Kidney tubule cell (primary cell): Measurements from ENCODE around the gene C17orf58.
"Not testable (repeated sequence)": the region's sequence is repeated elsewhere in the genome, so short reads cannot be mapped to it uniquely, and the experiment has no call there.

Experiments
- DNase-seq: peaks from one replicate; pipeline ENCODE4 v3.0.0-alpha.2; 2018; ENCODE audit warnings: low spot score

C17orf58 gene

GRCh38 chr17:68004201-68004600, 7.9 kb upstream of the C17orf58 start:
- DNase-seq, result no peak

GRCh38 chr17:67999291-67999911, 3.1 kb upstream of the C17orf58 start:
- peak; percentile 76 for DNase-seq

GRCh38 chr17:67998466-67998865, 2.2 kb upstream of the C17orf58 start:
- DNase-seq, result no peak

GRCh38 chr17:67995570-67996263, 552 bp downstream of the C17orf58 start:
- DNase-seq, result no peak

GRCh38 chr17:67994817-67995569, 1.3 kb downstream of the C17orf58 start:
- peak; percentile 69 for DNase-seq

- no peak for DNase-seq
Observed at GRCh38 chr17:67993998-67994361, 2.3 kb downstream of the C17orf58 start.

GRCh38 chr17:67993153-67993997, 2.9 kb downstream of the C17orf58 start:
- peak; percentile 92 for DNase-seq

GRCh38 chr17:67992548-67993152, 3.6 kb downstream of the C17orf58 start:
- no peak for DNase-seq

- no peak for DNase-seq
Observed at GRCh38 chr17:67990909-67991308, 5.4 kb downstream of the C17orf58 start.

GRCh38 chr17:67983383-67983688, 12.9 kb downstream of the C17orf58 start:
- no peak for DNase-seq

- no peak for DNase-seq
Observed at GRCh38 chr17:67982686-67983382, 13.4 kb downstream of the C17orf58 start.

- DNase-seq, result no peak
Observed at GRCh38 chr17:67982034-67982640, 14.1 kb downstream of the C17orf58 start.

GRCh38 chr17:67980883-67981282, 15.4 kb downstream of the C17orf58 start:
- not testable (repeated sequence) for DNase-seq

GRCh38 chr17:67980456-67980855, 15.8 kb downstream of the C17orf58 start:
- DNase-seq, result no peak

- not testable (repeated sequence) for DNase-seq
Observed at GRCh38 chr17:67976306-67976705, 20.0 kb downstream of the C17orf58 start.

GRCh38 chr17:67974598-67975066, 21.6 kb downstream of the C17orf58 start:
- no peak for DNase-seq

- no peak for DNase-seq
Observed at GRCh38 chr17:67974185-67974584, 22.1 kb downstream of the C17orf58 start.

GRCh38 chr17:67970783-67971182, 25.5 kb downstream of the C17orf58 start:
- no peak for DNase-seq

- DNase-seq, result peak; percentile 66
Observed at GRCh38 chr17:67963145-67963572, 33.1 kb downstream of the C17orf58 start.

GRCh38 chr17:67962156-67962555, 34.1 kb downstream of the C17orf58 start:
- DNase-seq, result not testable (repeated sequence)

GRCh38 chr17:67960276-67960675, 36.0 kb downstream of the C17orf58 start:
- DNase-seq, result not testable (repeated sequence)
